SK-N-MC (cell line): ENCODE results near the gene MRPL53.

Experiments
- EZH2 ChIP-seq: fragments of 200-600 bp; sonication (generic); IDR thresholded peaks from one replicate; pipeline ENCODE4 v1.6.1; 2017; ENCODE audit warnings: antibody characterized with exemption
- FOXP2 ChIP-seq: optimal IDR thresholded peaks from 2 replicates; pipeline ENCODE3; 2011; ENCODE audit warnings: mild to moderate bottlenecking, moderate library complexity; ENCODE audit not compliant: insufficient read depth; ENCODE audit errors: extremely low read length, control extremely low read depth
- POLR2AphosphoS5 ChIP-seq: IDR thresholded peaks from 2 replicates; pipeline ENCODE4 v1.6.1; 2012; ENCODE audit warnings: mild to moderate bottlenecking, low read depth, low read length, borderline replicate concordance

DNA sequence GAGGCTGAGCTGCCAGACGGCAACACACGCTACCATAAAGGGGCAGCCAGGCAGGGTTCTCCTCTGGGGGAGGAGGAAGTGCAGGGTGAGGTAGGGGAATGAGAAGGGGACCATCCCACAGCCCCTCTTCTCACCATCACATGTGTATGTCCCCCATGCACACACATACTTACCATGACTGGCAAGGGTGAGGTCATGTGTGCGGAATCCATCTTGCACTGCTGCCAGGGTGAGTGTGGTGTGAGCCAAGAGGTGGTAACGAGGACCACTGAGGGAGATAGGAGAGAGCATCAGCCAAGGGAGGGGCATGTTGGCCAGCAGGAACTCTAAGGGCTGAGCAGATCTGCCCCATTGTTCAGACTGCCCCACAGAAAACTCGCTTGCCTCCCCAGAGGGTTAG lies 43.8 kb downstream of the MRPL53 start:
- no peak for TF ChIP-seq POLR2AphosphoS5
- TF ChIP-seq EZH2, result no peak
- TF ChIP-seq FOXP2, result no peak
